ENCODE data around the gene HIKESHI.
"Not testable (repeated sequence)": the region's sequence is repeated elsewhere in the genome, so short reads cannot be mapped to it uniquely, and the experiment has no call there.

GRCh38 chr11:86289508-86290280 is 12.3 kb upstream of the HIKESHI start:
- not testable (repeated sequence) for TF ChIP-seq POLR2A, TAF1, POLR2AphosphoS5, POU2F2, SPI1 (IDR thresholded peaks at IDR 0.05; ENCODE audit: low read depth, low read length)
